HCT116 (cell line): ENCODE measurements around the gene SMIM44. TPM values are rescaled to one million over a fixed set of nuclear protein-coding genes. Genes with fewer than 3 reads are reported as not detected.

ENCODE experiments used
- ATAC-seq: fragments of 200-7000 bp; cut with Tn5 transposase; 2 replicates; pipeline ENCODE4 v1.9.1; 2020; ENCODE audit warnings: mild to moderate bottlenecking, moderate library complexity
- BruUV-seq: library from RNA; stranded (reverse); fragments of 400-500 nt; replicated peaks from 2 replicates; lab custom pipeline; 2021; lab: Mats Ljungman, UMichigan
- CTCF ChIA-PET: fragments of 300-600 bp; sonication (Branson Sonifier 250); formaldehyde crosslinking; loops from one replicate; lab custom pipeline; 2021; ENCODE audit warnings: antibody characterized with exemption; lab: Charles Lee
- POLR2A ChIA-PET: fragments of 300-600, 350-600 bp; sonication (Branson Sonifier 250); formaldehyde crosslinking; loops from one replicate; lab custom pipeline; 2021; ENCODE audit warnings: antibody characterized with exemption; lab: Charles Lee
- RAD21 ChIA-PET, 2 experiments: fragments of 300-600 bp; sonication (Branson Sonifier 250); formaldehyde crosslinking; loops; one replicate each; lab custom pipeline; 2023; ENCODE audit warnings: low total read pairs in 2 of 2; ENCODE audit not compliant: uncharacterized antibody in 2 of 2, unreplicated experiment in 2 of 2, low non-redundant PET in 1 of 2; lab: Charles Lee
- DNase-seq: peaks from one replicate; pipeline ENCODE4 v3.0.0-alpha.2; 2010; ENCODE audit warnings: low read depth, low spot score
- H2AFZ ChIP-seq: fragments of 200-600 bp; shearing (Covaris generic), sonication (generic); 2 replicates; pipeline ENCODE4 v1.6.1; 2017; ENCODE audit warnings: low read depth, mixed run types, mixed read lengths, antibody characterized with exemption, low read length; ENCODE audit not compliant: poor library complexity, severe bottlenecking
- H3K27ac ChIP-seq: 2 replicates; pipeline ENCODE4 v1.5.1; 2012; ENCODE audit warnings: low read depth, low read length
- H3K27me3 ChIP-seq: fragments of 200-600 bp; sonication (generic); 2 replicates; pipeline ENCODE4 v1.6.1; 2016; ENCODE audit warnings: mixed run types, low read length, mixed read lengths; ENCODE audit not compliant: insufficient read depth
- H3K36me3 ChIP-seq, 2 experiments: fragments of 200-500 bp in 1 of 2; fragments of 200-600 bp in 1 of 2; sonication (Bioruptor generic) in 1 of 2; sonication (generic) in 1 of 2; 2 replicates each; pipeline versions ENCODE4 v1.5.1 to v1.6.1; 2014 to 2016; ENCODE audit warnings: low read length in 2 of 2, inconsistent platforms in 1 of 2, mixed read lengths in 1 of 2, mixed run types in 1 of 2; ENCODE audit not compliant: insufficient read depth in 2 of 2, control insufficient read depth in 1 of 2
- H3K4me1 ChIP-seq, 2 experiments: fragments of 200-600 bp in 1 of 2; sonication (generic) in 1 of 2; 2 replicates each; pipeline versions ENCODE4 v1.5.1 to v1.6.1; 2012 to 2017; ENCODE audit warnings: low read length in 2 of 2, inconsistent platforms in 1 of 2, mild to moderate bottlenecking in 1 of 2, mixed read lengths in 1 of 2, mixed run types in 1 of 2, moderate library complexity in 1 of 2; ENCODE audit not compliant: insufficient read depth in 2 of 2, control insufficient read depth in 1 of 2
- H3K4me2 ChIP-seq: fragments of 200-600 bp; sonication (generic); 2 replicates; pipeline ENCODE4 v1.6.1; 2017; ENCODE audit warnings: mixed run types, low read length, mixed read lengths
- H3K4me3 ChIP-seq, 2 experiments: fragments of 200-600 bp in 1 of 2; sonication (generic) in 1 of 2; replicated peaks in 1 of 2; 2 replicates each; pipeline ENCODE4 v1.5.1; 2011 to 2016; ENCODE audit warnings: low read length in 2 of 2, control low read depth in 1 of 2, low read depth in 1 of 2, mild to moderate bottlenecking in 1 of 2, mixed read lengths in 1 of 2, mixed run types in 1 of 2
- H3K79me2 ChIP-seq: fragments of 200-600 bp; sonication (generic); 2 replicates; pipeline ENCODE4 v1.6.1; 2017; ENCODE audit warnings: mild to moderate bottlenecking, mixed run types, low read length, moderate library complexity, mixed read lengths; ENCODE audit not compliant: insufficient read depth
- H3K9ac ChIP-seq: fragments of 200-600 bp; sonication (generic); 2 replicates; pipeline ENCODE4 v1.6.1; 2016; ENCODE audit warnings: low read length, mixed read lengths
- H3K9me2 ChIP-seq: fragments of 200-600 bp; sonication (generic), shearing (Covaris generic); 2 replicates; pipeline ENCODE4 v1.6.1; 2017; ENCODE audit warnings: mixed run types, mild to moderate bottlenecking, moderate library complexity; ENCODE audit not compliant: insufficient read depth
- H3K9me3 ChIP-seq, 2 experiments: fragments of 200-500 bp in 1 of 2; fragments of 200-600 bp in 1 of 2; sonication (Bioruptor generic) in 1 of 2; sonication (generic) in 1 of 2; 2 replicates each; pipeline ENCODE4 v1.6.1; 2014 to 2017; ENCODE audit warnings: low read length in 2 of 2, mixed read lengths in 2 of 2, inconsistent platforms in 1 of 2, low read depth in 1 of 2, mild to moderate bottlenecking in 1 of 2, mixed run types in 1 of 2, moderate library complexity in 1 of 2; ENCODE audit not compliant: control insufficient read depth in 1 of 2, insufficient read depth in 1 of 2
- H4K20me1 ChIP-seq: fragments of 200-600 bp; sonication (generic), shearing (Covaris generic); 2 replicates; pipeline ENCODE4 v1.6.1; 2017; ENCODE audit warnings: mixed run types, mild to moderate bottlenecking, moderate library complexity; ENCODE audit not compliant: insufficient read depth
- CBX3 ChIP-seq: IDR thresholded peaks from 2 replicates; pipeline ENCODE4 v1.6.1; 2012; ENCODE audit warnings: low read depth
- CEBPB ChIP-seq: IDR thresholded peaks from 2 replicates; pipeline ENCODE4 v1.6.1; 2012; ENCODE audit warnings: low read depth
- CTCF ChIP-seq, 3 experiments: fragments of 200-600 bp in 1 of 3; sonication (generic) in 1 of 3; IDR thresholded peaks in 2 of 3; conservative IDR thresholded peaks in 1 of 3; 2 replicates each; pipeline ENCODE4 v1.5.1; 2012 to 2017; ENCODE audit warnings: low read depth in 2 of 3, low read length in 2 of 3, antibody characterized with exemption in 1 of 3, borderline replicate concordance in 1 of 3, control low read depth in 1 of 3, mild to moderate bottlenecking in 1 of 3, mixed read lengths in 1 of 3, mixed run types in 1 of 3, moderate library complexity in 1 of 3; ENCODE audit not compliant: insufficient read depth in 1 of 3
- EGR1 ChIP-seq: IDR thresholded peaks from 2 replicates; pipeline ENCODE4 v1.6.1; 2012; ENCODE audit warnings: low read depth
- FOSL1 ChIP-seq: IDR thresholded peaks from 2 replicates; pipeline ENCODE4 v1.6.1; 2012; ENCODE audit warnings: low read depth
- JUND ChIP-seq: IDR thresholded peaks from 2 replicates; pipeline ENCODE4 v1.6.1; 2012
- MAX ChIP-seq: IDR thresholded peaks from 2 replicates; pipeline ENCODE4 v1.6.1; 2012
- POLR2AphosphoS5 ChIP-seq: IDR thresholded peaks from 2 replicates; pipeline ENCODE4 v1.6.1; 2011; ENCODE audit warnings: mild to moderate bottlenecking, low read depth, low read length, moderate library complexity
- SIN3A ChIP-seq: IDR thresholded peaks from 2 replicates; pipeline ENCODE4 v1.6.1; 2012; ENCODE audit warnings: low read depth
- SP1 ChIP-seq: IDR thresholded peaks from 2 replicates; pipeline ENCODE4 v1.6.1; 2012; ENCODE audit warnings: low read depth
- SRF ChIP-seq: IDR thresholded peaks from 2 replicates; pipeline ENCODE4 v1.6.1; 2012; ENCODE audit warnings: low read depth
- TCF7L2 ChIP-seq: IDR thresholded peaks from 2 replicates; pipeline ENCODE4 v1.7.0; 2011; ENCODE audit warnings: borderline replicate concordance, inconsistent platforms; ENCODE audit not compliant: insufficient read depth, insufficient read length; ENCODE audit errors: extremely low read depth
- ZBTB33 ChIP-seq: IDR thresholded peaks from 2 replicates; pipeline ENCODE4 v1.6.1; 2011; ENCODE audit warnings: mild to moderate bottlenecking, low read length, moderate library complexity; ENCODE audit not compliant: insufficient replicate concordance; ENCODE audit errors: extremely low read depth
- ZFX ChIP-seq: fragments of 450-650 bp; IDR thresholded peaks from 2 replicates; pipeline ENCODE4 v1.6.1; 2017
- ZNF274 ChIP-seq: fragments of 200-500 bp; sonication (Bioruptor generic); IDR thresholded peaks from 2 replicates; pipeline ENCODE4 v1.6.1; 2014; ENCODE audit warnings: mild to moderate bottlenecking, low read depth, low read length, inconsistent platforms
- intact Hi-C: fragments of 100-400 bp; cut with micrococcal nuclease; formaldehyde crosslinking; loops from 2 replicates; pipeline ENCODE4 v1.10.0; 2022
- total RNA-seq: library from RNA; stranded (reverse); gene quantifications from one replicate; pipeline ENCODE4 v1.2.1, GENCODE V29; 2021; ENCODE audit not compliant: unreplicated experiment

The SMIM44 gene
- total RNA-seq, 1 experiment from 2014 or later = not detected

- Histone ChIP-seq H2AFZ (no peak overlapping the region), H3K4me2 (no peak overlapping the region), H3K9me2 (no peaks in the 10 kb centered on the region), H3K36me3 (peaks cover 2 to 22% of the 10 kb centered on the region in 2 experiments; a peak in 3 of 4 replicates), H3K9ac (no peak overlapping the region), H4K20me1 (no peaks in the 10 kb centered on the region), H3K79me2 (peaks cover 24% of the 10 kb centered on the region), H3K9me3 (no peaks in the 10 kb centered on the region), H3K27me3 (no peaks in the 10 kb centered on the region), H3K27ac (no peak overlapping the region), H3K4me3 (no peak overlapping the region), H3K4me1 (peaks cover 2% of the 10 kb centered on the region in 2 experiments; a peak in 2 of 4 replicates)
- no TSS peak for BruUV-seq
- no peak for DNase-seq
- CTCF ChIA-PET = interaction anchor here (1.3 kb wide), 1 partner anchor 9 kb away, joined by 6 read pairs; no protein-coding TSS in a partner anchor
- RAD21 ChIA-PET = no interaction called here
- intact Hi-C loops = no loop called here
- POLR2A ChIA-PET = interaction anchor here (1.2 kb wide), 1 partner anchor 9 kb away, joined by 3 read pairs; no protein-coding TSS in a partner anchor
- ATAC-seq = peak; percentile 98
- TF ChIP-seq CBX3 = no peak
- no peak for TF ChIP-seq ZFX
- no peak for TF ChIP-seq TCF7L2
- TF ChIP-seq SP1 = peak; percentile 49; the same call in 1 of the 2 replicates
- no peak for TF ChIP-seq SIN3A
- TF ChIP-seq ZBTB33 = no peak
Measured at GRCh38 chr19:3494051-3494450, 10.8 kb upstream of the SMIM44 start.

GRCh38 chr19:3493651-3494050 is 10.4 kb upstream of the SMIM44 start:
- peaks cover 2 to 22% of the 10 kb centered on the region in 2 experiments; a peak in 3 of 4 replicates for H3K36me3 ChIP-seq
- no peak overlapping the region for H3K4me2 ChIP-seq
- ChIA-PET CTCF (no interaction called here), RAD21 (no interaction called here), POLR2A (interaction anchor here (1.2 kb wide), 1 partner anchor 9 kb away, joined by 3 read pairs; no protein-coding TSS in a partner anchor)
- H3K27me3 ChIP-seq = no peaks in the 10 kb centered on the region
- no TSS peak for BruUV-seq
- peaks cover 20% of the 10 kb centered on the region for H3K79me2 ChIP-seq
- H3K27ac ChIP-seq = no peak overlapping the region
- H2AFZ ChIP-seq = no peak overlapping the region
- no peak overlapping the region for H3K4me3 ChIP-seq
- intact Hi-C loops = no loop called here
- H3K4me1 ChIP-seq = no peaks in the 10 kb centered on the region
- ATAC-seq (0 out of 2 replicates have a peak, but pooled peaks have one; percentile 10), DNase-seq (no peak)
- no peak overlapping the region for H3K9ac ChIP-seq
- no peaks in the 10 kb centered on the region for H3K9me3 ChIP-seq
- H3K9me2 ChIP-seq = no peaks in the 10 kb centered on the region
- H4K20me1 ChIP-seq = no peaks in the 10 kb centered on the region
- no peak for TF ChIP-seq FOSL1
- TF ChIP-seq ZNF274 = no peak
- TF ChIP-seq CEBPB = no peak
- no peak for TF ChIP-seq ZBTB33
- TF ChIP-seq SRF = no peak
- TF ChIP-seq MAX = no peak
- TF ChIP-seq JUND = no peak
- TF ChIP-seq CTCF (IDR thresholded peaks at IDR 0.05 in 2 of 3, conservative IDR thresholded peaks at IDR 0.05 in 1 of 3; ENCODE audit: borderline replicate concordance in 1 of 3, insufficient read depth in 1 of 3, low read depth in 2 of 3, low read length in 2 of 3) = no peak
- no peak for TF ChIP-seq POLR2AphosphoS5
- no peak for TF ChIP-seq EGR1
